Omental fat pad (tissue), 4 donors: ENCODE measurements around the gene FRYL. TPM values are rescaled to one million over a fixed set of nuclear protein-coding genes. Genes with fewer than 3 reads are reported as not detected.

Experiments
- ATAC-seq: fragments of 150-250 bp; one replicate; pipeline ENCODE4 v1.9.1; 2016; ENCODE audit warnings: mild to moderate bottlenecking, moderate library complexity; ENCODE audit not compliant: low FRiP score
- DNase-seq: peaks from one replicate; pipeline ENCODE4 v3.0.0-alpha.2; 2019; ENCODE audit warnings: low spot score
- CTCF ChIP-seq, 3 donors: fragments of 450-650 bp; IDR thresholded peaks; one replicate each; pipeline ENCODE4 v1.5.1; 2016 to 2017; ENCODE audit warnings: antibody characterized with exemption in 3 of 3, mild to moderate bottlenecking in 3 of 3, moderate library complexity in 2 of 3
- total RNA-seq, 4 donors: library from RNA; depleted of rRNA; stranded (reverse); fragments of >200 nt; gene quantifications; one replicate each; pipeline ENCODE4 v1.1.0, GENCODE V29; 2016

Gene FRYL
- total RNA-seq, 4 donors from 2014 or later: 45.2 to 143 (median 48.7) TPM

GRCh38 chr4:48795108-48795507 is 15.0 kb upstream of the FRYL start:
- ATAC-seq: no peak
- DNase-seq: no peak

GRCh38 chr4:48792348-48793006 is 12.4 kb upstream of the FRYL start:
- no peak for DNase-seq
- no peak for TF ChIP-seq CTCF (IDR thresholded peaks at IDR 0.05)
- no peak for ATAC-seq

More at GRCh38 chr4:48795108-48795507, 15.0 kb upstream of the FRYL start:
- no peak for TF ChIP-seq CTCF (IDR thresholded peaks at IDR 0.05)

- TF ChIP-seq CTCF (IDR thresholded peaks at IDR 0.05): no peak
- ATAC-seq: no peak
- DNase-seq: no peak
Measured at GRCh38 chr4:48791313-48791712, 11.2 kb upstream of the FRYL start.

GRCh38 chr4:48790561-48790960 is 10.5 kb upstream of the FRYL start:
- ATAC-seq (no peak), DNase-seq (no peak)
- TF ChIP-seq CTCF (IDR thresholded peaks at IDR 0.05): no peak

GRCh38 chr4:48787056-48787455 is 7.0 kb upstream of the FRYL start:
- no peak for DNase-seq
- TF ChIP-seq CTCF (IDR thresholded peaks at IDR 0.05): no peak
- no peak for ATAC-seq

GRCh38 chr4:48786549-48786948 is 6.5 kb upstream of the FRYL start:
- no peak for DNase-seq
- no peak for TF ChIP-seq CTCF (IDR thresholded peaks at IDR 0.05)
- ATAC-seq: no peak

GRCh38 chr4:48785302-48785701 is 5.2 kb upstream of the FRYL start:
- no peak for TF ChIP-seq CTCF (IDR thresholded peaks at IDR 0.05)
- no peak for DNase-seq
- no peak for ATAC-seq
